ENCODE measurements around the gene UPK3B.
"Not testable (repeated sequence)": the region's sequence is repeated elsewhere in the genome, so short reads cannot be mapped to it uniquely, and the experiment has no call there.

UPK3B gene

DNA sequence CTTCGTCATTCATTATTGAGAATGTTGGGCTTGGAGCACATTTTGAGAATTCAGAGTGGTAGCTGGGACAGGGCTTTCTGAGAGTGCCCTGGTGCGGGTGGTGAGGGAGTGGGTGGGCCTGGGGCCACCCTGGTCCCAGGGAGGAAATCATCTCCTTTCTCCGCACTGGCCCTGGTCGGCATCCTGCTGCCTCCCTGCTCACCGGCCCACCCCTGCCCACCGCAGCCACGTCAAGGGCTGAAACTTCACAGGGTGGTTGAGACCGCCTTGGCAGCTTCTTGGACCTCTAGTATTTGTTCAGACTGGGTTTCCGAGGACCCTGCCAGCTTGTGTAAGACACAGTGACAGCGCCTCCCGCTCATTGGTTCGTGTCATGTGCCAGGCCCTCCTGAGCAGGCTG, 25.9 kb upstream of the UPK3B start:
- H3K4me3 ChIP-seq (replicated peaks; ENCODE audit: low read depth, low read length) = not testable (repeated sequence)

DNA sequence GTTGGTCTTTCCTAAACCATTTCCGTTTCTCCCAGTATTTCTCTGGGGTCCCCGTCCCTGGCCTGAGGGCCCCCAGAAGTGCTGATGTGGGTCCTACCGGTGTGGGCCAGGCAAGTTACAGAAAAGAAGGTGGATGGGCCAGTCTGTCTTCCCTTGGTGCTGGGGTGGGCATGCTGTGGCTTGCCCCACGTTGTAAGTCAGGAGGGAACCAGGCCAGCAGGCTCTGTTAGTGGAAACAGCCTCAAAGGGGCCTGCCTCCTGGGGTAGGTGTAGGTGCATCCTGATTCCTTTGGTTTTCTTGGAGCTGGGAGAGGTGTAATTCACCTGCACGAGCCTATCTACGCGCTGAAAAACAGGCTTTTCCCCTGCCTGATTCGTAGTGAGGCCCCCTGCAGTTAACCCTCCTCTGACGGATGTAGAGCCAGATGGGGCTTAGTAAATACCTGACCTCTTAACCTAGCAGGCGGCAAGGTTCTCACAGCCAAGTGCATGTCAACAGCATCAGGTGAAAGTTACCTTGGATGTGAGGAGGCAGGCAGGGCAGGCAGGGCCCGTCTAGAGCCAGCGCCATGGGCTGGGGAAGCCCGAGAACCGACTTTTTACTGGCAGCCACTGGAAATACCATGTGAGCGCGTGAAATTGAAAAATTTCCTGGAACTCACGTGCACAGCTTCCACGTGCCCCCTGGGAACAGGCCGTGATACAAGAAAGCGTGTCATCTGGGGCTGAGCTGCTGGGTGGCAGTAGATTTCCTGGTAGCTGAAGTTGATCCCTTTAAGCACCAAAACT, 24.3 kb upstream of the UPK3B start:
- H3K4me3 ChIP-seq (replicated peaks; ENCODE audit: low read depth, low read length); DNase-seq (ENCODE audit: low read depth): not testable (repeated sequence)

More for the DNA sequence above, 25.9 kb upstream of the UPK3B start:
- not testable (repeated sequence) for DNase-seq (ENCODE audit: low read depth)

GRCh38 chr7:76486618-76487017, 23.7 kb upstream of the UPK3B start:
- H3K4me3 ChIP-seq (replicated peaks; ENCODE audit: low read depth, low read length); DNase-seq (ENCODE audit: low read depth): not testable (repeated sequence)

DNA sequence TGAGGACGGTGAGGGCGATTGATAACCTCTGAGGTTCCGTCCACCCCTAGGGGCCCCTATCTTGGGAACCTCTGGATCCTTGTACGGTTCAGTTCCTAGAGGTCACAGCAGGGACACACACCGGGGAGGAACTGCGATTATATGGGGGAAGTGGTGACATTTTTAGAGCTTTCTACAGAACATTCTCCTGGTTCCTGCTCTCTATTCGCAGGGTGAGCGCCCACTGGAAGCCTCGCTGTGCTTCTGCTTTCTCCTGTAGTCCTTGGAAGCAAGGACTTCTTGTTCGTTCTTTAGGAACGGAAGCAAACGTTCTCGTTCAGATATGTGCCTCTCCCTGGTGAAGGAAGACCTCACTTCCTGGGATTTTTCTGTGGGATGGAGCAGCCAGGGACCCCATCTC, 22.4 kb upstream of the UPK3B start:
- not testable (repeated sequence) for DNase-seq (ENCODE audit: low read depth); H3K4me3 ChIP-seq (replicated peaks; ENCODE audit: low read depth, low read length)

GRCh38 chr7:76492139-76492538, 18.2 kb upstream of the UPK3B start:
- not testable (repeated sequence) for DNase-seq (ENCODE audit: low read depth); H3K4me3 ChIP-seq (replicated peaks; ENCODE audit: low read depth, low read length)

- not testable (repeated sequence) for DNase-seq (ENCODE audit: low read depth); H3K4me3 ChIP-seq (replicated peaks; ENCODE audit: low read depth, low read length)
Observed at GRCh38 chr7:76495717-76496116, 14.6 kb upstream of the UPK3B start.

DNA sequence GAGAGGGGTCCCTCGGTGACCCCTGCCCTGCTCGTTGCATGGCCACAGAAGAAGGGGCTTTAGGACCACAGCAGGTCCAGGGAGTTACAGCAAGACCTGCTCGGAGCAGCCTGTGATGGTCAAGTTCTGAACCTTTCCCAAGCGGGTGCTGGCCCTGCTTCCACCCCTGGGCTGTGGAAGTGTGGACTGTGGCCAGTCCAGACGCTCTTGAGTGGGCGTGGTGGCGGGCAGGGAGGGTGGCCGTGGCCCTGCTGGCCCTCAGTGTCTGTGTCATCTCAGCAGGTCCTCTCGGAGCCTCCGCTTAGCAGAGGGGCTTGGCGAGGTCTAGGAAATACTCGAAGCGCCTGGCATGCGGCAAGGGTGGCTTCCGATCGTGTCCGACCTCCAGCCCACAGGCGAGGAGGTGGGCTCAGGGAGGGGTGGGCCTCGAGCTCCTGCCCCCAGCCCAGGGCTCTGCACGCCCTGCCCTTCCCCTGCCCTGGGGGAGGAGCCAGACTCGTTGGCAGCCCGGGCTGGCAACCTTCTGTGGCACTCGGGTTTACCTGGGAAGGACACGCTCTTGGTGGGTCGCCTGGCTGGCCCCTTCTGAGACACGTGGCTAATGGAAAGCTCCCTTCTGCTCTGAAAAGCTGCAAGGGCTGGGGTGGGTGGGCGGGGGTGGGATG, 12.3 kb upstream of the UPK3B start:
- H3K4me3 ChIP-seq (replicated peaks; ENCODE audit: low read depth, low read length); DNase-seq (ENCODE audit: low read depth): not testable (repeated sequence)

- not testable (repeated sequence) for H3K4me3 ChIP-seq (replicated peaks; ENCODE audit: low read depth, low read length); DNase-seq (ENCODE audit: low read depth)
Observed at GRCh38 chr7:76498583-76499200, 11.7 kb upstream of the UPK3B start.

GRCh38 chr7:76499201-76499923, 11.0 kb upstream of the UPK3B start:
- H3K4me3 ChIP-seq (replicated peaks; ENCODE audit: low read depth, low read length); DNase-seq (ENCODE audit: low read depth): not testable (repeated sequence)

- not testable (repeated sequence) for DNase-seq (ENCODE audit: low read depth); H3K4me3 ChIP-seq (replicated peaks; ENCODE audit: low read depth, low read length)
Observed at GRCh38 chr7:76499924-76500241, 10.5 kb upstream of the UPK3B start.

- not testable (repeated sequence) for DNase-seq (ENCODE audit: low read depth); H3K4me3 ChIP-seq (replicated peaks; ENCODE audit: low read depth, low read length)
Observed at GRCh38 chr7:76502224-76502623, 8.1 kb upstream of the UPK3B start.

GRCh38 chr7:76502836-76503235, 7.5 kb upstream of the UPK3B start:
- H3K4me3 ChIP-seq (replicated peaks; ENCODE audit: low read depth, low read length); DNase-seq (ENCODE audit: low read depth): not testable (repeated sequence)

- not testable (repeated sequence) for DNase-seq (ENCODE audit: low read depth); H3K4me3 ChIP-seq (replicated peaks; ENCODE audit: low read depth, low read length)
Observed at GRCh38 chr7:76503244-76503643, 7.1 kb upstream of the UPK3B start.

GRCh38 chr7:76504351-76505167, 5.8 kb upstream of the UPK3B start:
- DNase-seq (ENCODE audit: low read depth); H3K4me3 ChIP-seq (replicated peaks; ENCODE audit: low read depth, low read length): not testable (repeated sequence)

Data from fibroblast of pulmonary artery (primary cell).